GM21619 (cell line): ENCODE data around the gene BTBD9.

Source experiments
- ATAC-seq: cut with Tn5 transposase; IDR thresholded peaks from one replicate; pipeline ENCODE4 v1.9.1; 2021; ENCODE audit not compliant: unreplicated experiment

Gene BTBD9

DNA sequence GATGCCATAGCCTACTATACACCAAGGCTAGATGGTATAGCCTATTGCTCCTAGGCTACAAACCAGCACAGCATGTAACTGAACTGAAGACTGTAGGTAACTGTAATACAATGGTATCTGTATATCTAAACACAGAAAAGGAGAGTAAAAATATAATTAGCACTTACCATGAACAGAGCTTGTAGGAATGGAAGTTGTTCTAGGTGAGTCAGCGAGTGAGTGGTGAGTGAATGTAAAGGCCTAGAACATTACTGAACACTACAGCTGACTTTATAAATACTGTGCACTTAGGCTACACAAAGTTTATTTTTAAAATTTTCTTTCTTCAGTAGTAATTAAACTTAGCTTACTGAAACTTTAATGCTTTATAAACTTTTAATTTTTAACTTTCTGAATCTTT lies 129.5 kb downstream of the BTBD9 start:
- ATAC-seq = no peak

DNA sequence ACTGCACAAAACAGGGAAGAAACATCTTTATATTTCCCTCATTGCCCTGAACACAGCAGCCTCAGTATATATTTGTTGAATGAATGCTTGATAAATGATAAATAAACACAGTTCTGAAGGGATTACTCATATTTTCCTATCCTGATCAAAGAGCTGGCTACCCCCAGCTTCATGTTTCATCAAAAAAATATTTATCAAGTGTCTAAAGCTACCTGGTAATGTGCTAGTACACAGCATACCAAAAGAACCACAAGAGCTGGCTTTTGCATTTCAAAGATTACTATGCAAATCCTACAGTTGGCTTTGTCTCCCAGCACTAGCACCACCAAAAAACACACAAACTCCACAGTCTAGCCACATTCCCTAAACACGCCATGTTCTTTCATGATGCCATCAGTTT lies 130.0 kb downstream of the BTBD9 start:
- ATAC-seq = no peak

DNA sequence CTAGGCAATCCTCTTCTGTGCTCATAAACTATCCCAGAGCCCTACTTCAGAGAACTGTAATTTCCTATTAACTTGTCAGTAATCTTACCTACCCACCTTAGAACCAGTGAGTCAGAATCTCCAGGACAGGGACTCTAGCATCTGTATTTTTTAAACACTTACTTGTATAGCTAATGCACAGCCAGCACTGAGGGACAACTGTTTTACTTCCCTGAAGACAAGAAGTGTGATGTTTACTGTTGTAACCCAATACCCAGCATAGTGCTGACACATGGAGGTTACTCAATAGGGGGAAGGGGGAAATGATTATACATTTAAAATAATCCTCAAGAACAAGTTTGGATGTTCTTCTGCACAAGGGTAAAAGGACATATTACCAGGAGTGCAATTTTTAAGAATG lies 130.8 kb downstream of the BTBD9 start:
- ATAC-seq = no peak

DNA sequence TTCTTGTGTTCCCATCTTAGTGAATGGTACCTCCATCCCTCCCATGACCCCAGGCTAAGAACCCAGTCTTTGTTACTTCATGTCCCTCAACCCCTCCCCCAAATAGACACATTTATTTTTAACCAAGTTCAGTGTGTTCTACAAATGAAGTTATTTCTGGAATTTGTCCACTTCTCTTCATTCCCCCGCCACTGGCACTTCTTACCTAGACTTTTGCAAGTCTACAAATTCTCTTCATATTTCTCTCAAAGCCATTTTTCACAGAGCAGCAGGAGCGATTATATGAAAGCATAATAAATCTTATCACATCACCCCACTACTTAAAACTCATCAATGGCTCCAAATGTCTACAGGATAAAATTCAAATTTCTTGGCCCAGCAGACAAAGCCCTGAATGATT lies 131.4 kb downstream of the BTBD9 start:
- no peak for ATAC-seq

DNA sequence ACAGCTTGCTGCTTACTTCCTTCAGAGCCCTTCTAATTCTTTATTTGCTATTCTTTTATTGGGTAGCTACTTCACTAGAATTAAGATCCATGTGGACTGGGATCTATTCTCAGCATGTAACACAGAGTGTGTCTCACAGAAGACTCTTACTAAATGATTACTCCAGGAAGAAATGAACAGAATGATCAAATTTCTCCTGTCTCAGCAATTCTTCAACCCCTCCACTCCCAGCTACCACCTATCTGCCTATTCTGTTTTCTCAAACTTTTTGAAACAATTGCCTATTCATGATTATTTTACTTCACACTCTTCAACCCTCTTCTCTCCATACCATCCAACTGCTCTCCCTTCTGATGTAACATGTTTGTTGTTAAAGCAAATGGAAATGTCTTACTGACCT lies 132.6 kb downstream of the BTBD9 start:
- no peak for ATAC-seq

DNA sequence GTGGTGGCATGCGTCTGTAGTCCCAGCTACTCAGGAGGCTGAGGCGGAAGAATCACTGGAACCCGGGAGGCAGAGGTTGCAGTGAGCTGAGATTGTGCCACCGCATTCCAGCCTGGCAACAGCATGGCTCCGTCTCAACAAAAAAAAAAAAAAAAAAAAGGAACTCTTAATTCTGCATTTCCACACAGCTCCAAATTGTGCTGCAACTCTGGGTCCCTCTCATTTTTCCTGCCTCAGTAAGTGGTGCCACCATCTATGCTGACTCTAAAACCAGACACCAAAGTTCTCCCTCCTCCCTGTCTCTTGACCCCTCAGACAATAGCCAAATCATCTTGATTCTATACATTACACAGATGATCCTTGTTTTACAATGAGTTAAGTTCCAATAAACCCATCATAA lies 133.9 kb downstream of the BTBD9 start:
- no peak for ATAC-seq

DNA sequence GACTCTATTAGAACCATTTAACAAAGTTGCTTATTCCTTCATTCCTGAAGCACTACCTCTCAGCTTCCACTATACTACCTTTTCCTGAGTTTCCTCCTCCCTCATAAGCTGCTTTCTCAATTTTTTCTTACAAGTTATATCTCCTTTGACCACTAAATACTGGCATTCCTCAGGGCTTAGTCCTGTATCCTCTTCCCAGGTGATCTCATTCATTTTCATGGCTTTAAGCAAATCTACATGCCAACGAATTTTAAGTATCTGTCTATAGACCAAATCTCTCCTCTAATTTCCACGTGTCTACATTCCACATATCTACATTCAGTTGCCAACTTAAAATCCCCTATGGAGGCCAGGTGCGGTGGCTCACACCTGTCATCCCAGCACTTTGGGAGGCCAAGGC lies 134.7 kb downstream of the BTBD9 start:
- ATAC-seq = no peak

DNA sequence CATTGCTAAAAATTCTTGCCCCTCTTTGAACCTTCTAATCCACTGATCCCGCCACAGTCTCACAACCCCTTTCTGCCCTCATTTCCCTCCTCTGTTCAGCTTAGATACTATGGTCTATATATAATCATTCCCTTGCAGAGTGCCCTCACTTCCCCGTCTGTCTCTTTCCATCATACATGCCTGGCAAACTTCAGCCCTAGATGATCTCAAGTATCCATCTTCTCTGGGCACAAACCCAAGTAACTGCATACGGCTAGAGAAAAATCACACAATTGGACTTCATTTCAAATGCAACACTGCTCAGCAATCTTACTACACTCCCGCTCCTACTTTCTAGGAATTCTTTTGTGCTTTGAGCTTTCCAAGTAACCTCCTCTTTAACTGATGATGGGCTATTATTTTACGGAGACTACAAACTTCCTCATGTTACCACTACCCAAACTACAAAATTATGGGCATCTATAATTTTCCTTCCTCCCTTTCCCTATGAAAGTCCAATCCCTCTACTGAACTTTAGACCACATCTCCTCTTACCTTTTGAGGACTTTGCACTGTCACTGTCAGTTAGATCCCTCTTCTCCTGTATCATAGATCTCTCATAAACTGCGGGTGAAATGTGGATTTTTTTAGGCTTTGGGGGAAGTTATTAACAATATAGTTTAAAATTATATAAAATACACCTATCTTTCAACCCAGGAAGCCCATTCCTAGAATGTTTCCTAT lies 135.6 kb downstream of the BTBD9 start:
- ATAC-seq = no peak

DNA sequence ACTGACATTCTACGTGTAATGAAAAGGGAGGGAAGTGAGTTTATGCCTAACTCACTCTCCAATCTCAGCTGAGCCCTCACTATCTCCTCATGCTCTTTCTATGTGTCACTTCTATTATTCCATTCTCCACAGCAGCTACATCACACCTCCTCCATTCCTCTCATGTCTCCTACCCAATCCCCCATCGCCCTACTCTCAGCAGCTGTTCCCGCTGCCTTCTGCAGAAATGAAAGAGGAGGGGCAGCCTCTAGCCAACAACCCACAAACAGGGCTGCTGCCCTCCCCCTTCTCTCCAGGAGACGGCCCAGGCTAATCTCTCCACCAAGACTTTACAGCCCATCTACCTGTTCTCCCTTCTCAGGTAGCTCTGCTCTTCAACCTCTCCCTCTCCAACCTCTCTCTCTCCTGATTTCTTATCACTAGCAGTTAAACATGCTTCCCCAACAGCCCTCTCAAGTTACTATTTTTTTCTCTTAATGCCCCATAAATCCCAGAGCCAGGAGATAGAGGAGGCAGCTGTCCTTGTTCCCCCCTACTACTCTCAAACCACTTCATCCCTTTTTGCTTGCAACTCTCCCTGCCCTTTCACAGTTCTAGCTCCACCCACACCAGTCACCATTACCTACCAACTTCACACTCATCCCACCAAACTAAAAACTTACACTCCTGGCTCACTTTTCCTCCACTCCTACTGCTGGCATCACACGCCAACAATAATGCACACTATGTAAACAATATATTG lies 136.5 kb downstream of the BTBD9 start:
- no peak for ATAC-seq

DNA sequence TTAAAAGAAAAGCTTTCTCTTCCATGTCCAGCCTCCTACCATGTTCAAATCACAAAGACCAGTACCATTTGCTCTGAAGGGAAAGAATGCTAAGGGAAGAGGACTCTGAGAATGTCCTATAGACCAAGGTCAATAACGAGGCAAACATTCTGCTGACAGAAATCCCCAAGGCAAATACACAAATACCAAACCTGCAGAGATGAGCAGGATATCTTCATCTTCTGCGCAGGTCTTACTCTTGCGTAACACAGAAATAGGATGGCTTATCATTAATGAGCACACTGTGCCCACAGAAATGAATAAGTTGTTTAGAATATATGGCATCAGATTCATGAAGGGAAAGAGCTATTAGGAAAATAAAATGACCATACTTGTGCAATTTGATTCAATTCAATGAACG lies 137.3 kb downstream of the BTBD9 start:
- ATAC-seq = no peak

DNA sequence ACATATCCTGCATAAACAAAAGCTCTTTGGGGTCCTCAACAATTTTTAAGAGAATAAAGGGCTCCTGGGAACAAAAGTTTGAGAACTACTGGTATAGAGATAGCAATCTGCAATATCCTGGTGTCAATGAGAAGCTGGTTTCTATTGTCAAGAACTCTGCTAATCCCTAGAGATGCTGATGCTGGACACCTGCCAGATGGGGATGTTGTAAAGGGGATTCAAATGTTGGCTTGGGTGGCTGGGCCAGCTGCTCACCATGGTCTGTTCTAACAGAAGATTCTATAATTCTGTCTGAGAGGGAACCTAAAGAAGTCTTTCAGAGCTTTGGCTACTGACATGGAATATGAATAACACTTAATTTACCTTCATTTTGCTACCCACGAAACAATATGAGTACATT lies 137.8 kb downstream of the BTBD9 start:
- ATAC-seq = no peak

DNA sequence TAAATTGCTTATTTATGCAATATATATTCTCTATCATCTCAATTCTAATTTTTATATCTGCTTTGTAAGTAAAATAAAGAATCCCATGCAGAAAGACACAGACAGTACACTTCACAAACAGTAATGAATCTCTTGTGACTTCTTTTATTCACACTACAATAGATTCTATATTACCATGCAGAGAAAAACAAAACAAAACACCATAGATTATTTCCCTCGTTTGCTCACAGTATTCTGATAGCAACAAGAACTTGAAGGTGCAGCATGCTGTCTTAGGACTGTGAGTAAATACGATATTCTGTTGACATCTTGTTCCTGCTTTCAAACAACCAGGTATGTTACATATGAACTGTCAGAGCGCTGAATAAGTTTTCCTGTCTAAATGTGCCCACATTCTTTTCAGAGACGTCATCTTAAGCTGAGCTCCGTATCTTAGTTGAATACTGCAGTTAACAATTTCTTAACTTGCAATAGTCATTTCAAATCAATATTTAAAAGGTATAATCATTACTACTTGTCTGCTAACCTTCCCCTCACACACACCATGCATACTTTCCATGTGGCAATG lies 140.1 kb downstream of the BTBD9 start:
- ATAC-seq = no peak

DNA sequence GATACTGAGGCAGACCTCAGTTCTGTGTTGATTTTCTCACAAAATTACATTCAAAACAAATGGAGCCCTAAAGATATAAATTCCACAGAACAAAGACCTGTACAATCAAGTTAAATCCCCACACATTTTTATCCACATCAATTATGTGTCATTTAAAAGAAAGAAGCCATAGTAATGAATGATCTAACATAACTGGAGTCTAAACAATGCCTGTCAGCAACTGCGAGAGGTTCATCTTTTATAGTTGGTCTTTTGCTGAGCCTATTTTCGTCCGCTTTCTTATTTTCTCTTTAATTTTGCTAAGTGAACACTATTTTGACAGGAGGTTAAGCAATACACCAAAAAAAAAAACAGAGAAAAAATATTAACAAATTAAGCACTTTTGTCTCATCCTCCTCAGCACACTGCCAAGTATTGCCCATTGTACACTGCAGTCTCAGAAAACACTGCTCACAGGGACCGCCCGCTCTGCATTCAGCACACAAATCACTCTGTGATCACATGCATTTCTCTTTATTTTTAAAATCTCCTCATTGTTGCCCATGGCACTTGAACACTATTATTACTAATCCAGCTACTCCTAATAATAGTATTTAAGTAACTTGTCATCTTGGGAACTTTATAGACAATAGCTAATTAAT lies 140.8 kb downstream of the BTBD9 start:
- ATAC-seq = no peak

DNA sequence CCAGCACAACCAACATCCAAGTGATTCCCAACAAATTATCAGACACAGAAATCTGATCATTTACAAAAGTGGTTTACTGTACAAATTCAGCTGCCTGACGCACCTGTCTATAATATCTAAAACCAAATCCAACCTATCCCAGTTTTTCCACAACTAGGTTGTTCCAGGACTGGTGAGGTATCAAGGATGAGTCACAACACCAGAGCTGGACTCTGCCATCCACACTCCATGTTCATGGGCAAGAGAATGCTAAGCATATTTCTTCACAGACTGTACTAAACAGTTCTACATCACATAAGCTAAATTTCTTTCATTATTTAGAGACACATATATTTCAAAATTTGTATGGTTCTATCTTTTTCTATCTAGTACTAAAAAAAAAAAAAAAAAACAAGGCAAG lies 141.6 kb downstream of the BTBD9 start:
- ATAC-seq = no peak

DNA sequence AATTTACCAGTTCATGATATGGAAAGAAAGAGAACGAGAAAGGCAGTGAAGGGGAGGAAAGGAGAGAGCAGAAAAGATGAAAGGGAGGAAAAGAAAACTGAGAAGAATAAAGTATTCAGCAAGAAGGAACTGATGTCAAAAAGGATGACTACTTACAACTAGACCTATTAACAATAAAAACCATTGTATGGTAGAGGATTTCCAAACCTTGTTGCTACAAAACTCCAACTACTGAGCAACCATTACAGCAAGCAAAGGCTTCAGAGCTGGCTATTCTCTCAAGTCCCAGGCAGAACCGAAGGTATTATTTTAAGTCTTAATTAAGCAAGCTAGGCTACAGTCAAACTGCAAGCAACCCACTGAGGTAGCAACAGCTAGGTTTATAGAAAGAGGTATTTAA lies 142.2 kb downstream of the BTBD9 start:
- ATAC-seq = no peak

DNA sequence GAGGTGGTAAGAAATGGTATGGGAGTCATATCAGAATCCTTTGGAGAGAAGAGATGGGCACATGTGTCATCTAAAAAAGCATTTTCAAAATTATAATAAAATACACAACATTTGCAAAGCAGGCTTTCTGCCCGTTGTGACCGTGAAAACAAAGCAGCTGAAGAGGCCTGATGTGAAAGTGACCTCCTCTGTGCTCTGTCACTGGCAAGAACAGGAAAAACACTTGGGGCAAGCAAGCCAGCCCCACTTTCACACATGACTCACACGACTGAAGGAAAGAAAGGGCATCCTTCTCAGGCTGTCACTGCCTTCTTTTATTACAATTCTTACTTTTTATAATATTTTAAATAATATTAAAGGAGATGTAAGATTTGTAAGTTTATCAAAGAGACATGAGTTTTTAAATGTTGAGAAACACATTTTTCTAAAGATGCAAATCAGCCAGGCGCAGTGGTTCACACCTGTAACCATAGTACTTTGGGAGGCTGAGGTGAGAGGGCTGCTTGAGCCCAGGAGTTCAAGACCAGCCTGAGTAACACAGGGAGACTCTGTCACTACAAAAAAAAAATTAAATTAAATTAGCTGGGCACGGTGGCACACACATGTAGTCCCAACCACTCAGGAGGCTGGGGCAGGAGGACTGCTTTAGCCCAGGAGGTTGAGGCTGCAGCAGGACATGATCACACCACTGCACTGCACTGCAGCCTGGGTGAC lies 143.7 kb downstream of the BTBD9 start:
- ATAC-seq = peak; percentile 72

DNA sequence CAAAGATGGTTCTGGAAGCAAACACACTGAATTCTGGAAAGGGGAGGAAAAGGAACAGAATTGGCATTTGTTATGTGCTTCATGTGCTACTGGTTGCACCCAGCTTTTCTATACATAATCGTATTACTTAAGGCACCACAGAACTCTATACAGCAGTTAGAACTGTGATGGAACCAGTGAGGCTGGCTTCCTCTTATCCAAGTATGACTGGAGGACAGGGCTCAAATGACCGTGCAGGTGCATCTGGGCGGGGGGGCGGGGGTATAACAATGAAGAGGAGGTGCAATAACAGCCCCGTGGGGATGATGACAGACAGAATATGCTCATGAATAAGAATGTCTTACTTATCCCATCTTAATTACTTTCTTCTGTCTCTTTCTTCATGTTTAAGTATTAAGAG lies 144.2 kb downstream of the BTBD9 start:
- no peak for ATAC-seq

DNA sequence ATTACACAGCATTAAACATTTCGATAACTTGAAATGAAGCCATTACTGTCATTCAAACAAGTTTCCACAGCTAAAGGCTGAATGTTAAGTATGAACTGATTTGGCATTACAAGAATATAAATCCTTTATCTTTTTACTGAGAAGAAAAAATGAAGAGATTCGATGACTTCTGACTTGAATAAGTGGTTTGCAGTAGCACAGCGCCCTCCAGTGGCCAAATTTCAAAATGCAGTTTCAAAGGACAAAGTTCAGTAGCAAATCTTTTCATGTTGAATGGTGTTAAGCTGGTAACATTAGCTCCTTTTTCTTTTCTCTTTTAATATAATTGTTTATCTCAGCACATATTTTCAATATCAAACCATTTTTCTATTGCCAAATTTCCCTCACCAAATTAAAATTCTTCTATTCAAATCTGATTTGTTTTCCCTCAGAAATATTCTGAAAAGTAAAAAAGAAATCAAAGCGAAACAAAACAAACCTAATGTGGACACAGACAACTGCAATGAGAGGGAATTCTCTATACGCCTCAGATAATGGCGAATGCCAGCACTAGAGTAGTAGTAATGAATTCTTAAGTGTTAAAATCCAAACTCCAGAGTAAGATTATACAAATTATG lies 145.7 kb downstream of the BTBD9 start:
- ATAC-seq = no peak

DNA sequence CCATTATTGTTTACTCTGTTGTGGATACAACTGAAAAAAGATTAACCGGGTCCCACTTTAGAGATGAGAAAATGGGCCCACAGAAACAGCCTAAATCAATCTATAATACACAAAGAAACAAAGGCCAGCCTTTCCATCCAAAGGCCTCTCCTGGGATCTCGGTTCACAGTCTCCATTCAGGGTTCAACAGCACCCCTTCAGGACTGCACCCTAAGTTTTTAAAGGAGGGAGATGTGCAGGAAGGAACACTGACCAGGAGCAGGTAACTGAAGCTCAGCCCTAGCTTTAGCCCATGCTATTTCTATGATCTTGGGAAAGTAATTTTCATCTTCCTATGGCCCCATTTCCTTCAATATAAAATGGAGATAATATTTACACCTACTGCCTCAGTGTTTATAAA lies 147.7 kb downstream of the BTBD9 start:
- no peak for ATAC-seq

DNA sequence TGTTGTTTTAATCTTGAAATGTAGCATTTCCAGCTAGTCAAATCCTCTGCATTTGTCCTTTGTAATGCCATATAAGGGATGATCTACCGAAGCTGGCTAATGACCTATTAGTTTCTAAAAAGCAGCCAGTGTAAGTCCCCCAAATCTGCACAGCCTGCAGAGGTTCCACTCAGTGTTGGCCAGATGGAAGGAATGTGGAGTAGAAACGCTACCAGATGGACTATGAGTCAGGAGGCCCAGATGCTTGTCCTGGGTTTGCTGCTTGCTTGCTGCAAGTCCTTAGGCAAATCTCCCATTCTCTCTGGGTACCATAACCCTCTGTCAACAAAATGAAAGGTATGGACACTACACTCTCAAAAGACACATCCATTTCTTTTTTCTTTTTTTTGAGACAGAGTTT lies 149.8 kb downstream of the BTBD9 start:
- no peak for ATAC-seq

DNA sequence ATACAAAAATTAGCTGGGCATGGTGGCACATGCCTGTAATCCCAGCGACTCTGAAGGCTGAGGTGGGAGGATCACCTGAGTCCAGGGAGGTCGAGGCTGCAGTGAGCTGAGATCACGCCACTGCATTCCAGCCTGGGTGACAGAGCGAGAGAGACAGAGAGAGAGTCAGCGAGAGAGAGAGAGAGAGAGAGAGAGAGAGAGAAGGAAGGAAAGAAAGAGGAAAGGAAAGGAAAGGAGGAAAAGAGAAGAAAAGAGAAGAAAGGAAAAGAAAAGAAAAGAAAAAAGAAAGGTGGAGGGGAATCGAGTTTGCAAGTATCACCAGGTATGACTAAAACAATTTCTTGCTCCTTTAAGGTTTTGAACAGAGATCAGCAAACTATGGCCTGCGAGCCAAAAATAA lies 152.3 kb downstream of the BTBD9 start:
- no peak for ATAC-seq
